Uterus (tissue), 2 donors: ENCODE measurements around the gene NECTIN4.
"Not testable (repeated sequence)": the region's sequence is repeated elsewhere in the genome, so short reads cannot be mapped to it uniquely, and the experiment has no call there.

Experiments used
- CTCF ChIP-seq, 4 experiments: fragments of 200-600 bp in 2 of 4; fragments of 450-650 bp in 2 of 4; sonication (generic) in 2 of 4; IDR thresholded peaks; one replicate each; pipeline ENCODE4 v1.5.1; 2016 to 2019; ENCODE audit warnings: antibody characterized with exemption in 4 of 4, mild to moderate bottlenecking in 2 of 4, moderate library complexity in 1 of 4
- POLR2A ChIP-seq, 2 donors: fragments of 450-650 bp; IDR thresholded peaks; one replicate each; pipeline ENCODE4 v1.6.1; 2016; ENCODE audit warnings: antibody characterized with exemption in 2 of 2, mild to moderate bottlenecking in 1 of 2, moderate library complexity in 1 of 2

GRCh38 chr1:161063936-161064335, 25.4 kb downstream of the NECTIN4 start:
- not testable (repeated sequence) for TF ChIP-seq POLR2A, CTCF (IDR thresholded peaks at IDR 0.05)
